HepG2 (cell line): ENCODE data around the gene CSMD2. TPM values are rescaled to one million over a fixed set of nuclear protein-coding genes. Genes with fewer than 3 reads are reported as not detected.

Experiments used
- ATAC-seq: fragments of 200-7000 bp; cut with Tn5 transposase; 3 replicates; pipeline ENCODE4 v1.9.1; 2020; ENCODE audit warnings: mild to moderate bottlenecking, moderate library complexity
- BruUV-seq: library from RNA; stranded (reverse); fragments of 400-500 nt; replicated peaks from 2 replicates; lab custom pipeline; 2021; lab: Mats Ljungman, UMichigan
- CTCF ChIA-PET: fragments of 300-600 bp; formaldehyde crosslinking; extraction: SDS; loops from one replicate; lab custom pipeline; 2021; ENCODE audit warnings: low total read pairs, inconsistent platforms, low intra/inter-chr PET ratio; lab: Yijun Ruan, JAX
- POLR2A ChIA-PET: fragments of 350-600 bp; sonication (Branson Sonifier 250); formaldehyde crosslinking; loops from one replicate; lab custom pipeline; 2020; ENCODE audit warnings: antibody characterized with exemption, inconsistent platforms; lab: Yijun Ruan, JAX
- DNase-seq: peaks from one replicate; pipeline ENCODE4 v3.0.0-alpha.2; 2015; ENCODE audit warnings: low spot score
- FAIRE-seq: peaks from 3 replicates; lab custom pipeline; 2011; peaks lifted over from hg19 to GRCh38; lab: Jason Lieb, UNC
- H2AFZ ChIP-seq: one replicate; pipeline ENCODE4 v1.6.1; 2011; ENCODE audit warnings: low read length, inconsistent platforms
- H3K27ac ChIP-seq: fragments of 300-600 bp; 3 replicates; pipeline ENCODE4 v1.8.0; 2011; ENCODE audit warnings: mixed run types, mild to moderate bottlenecking, mixed read lengths, low read length, inconsistent platforms; ENCODE audit not compliant: insufficient read depth; ENCODE audit errors: extremely low read length
- H3K27me3 ChIP-seq, 2 experiments: fragments of 200-600 bp in 1 of 2; 2 replicates in 1 of 2; 3 replicates in 1 of 2; pipeline versions ENCODE4 v1.6.0 to v1.8.0; 2011; ENCODE audit warnings: low read length in 2 of 2, mild to moderate bottlenecking in 2 of 2, moderate library complexity in 2 of 2, inconsistent platforms in 1 of 2; ENCODE audit not compliant: insufficient read depth in 2 of 2, control insufficient read depth in 1 of 2
- H3K36me3 ChIP-seq, 2 experiments: fragments of 200-600 bp in 1 of 2; replicated peaks in 1 of 2; 2 replicates in 1 of 2; 3 replicates in 1 of 2; pipeline versions ENCODE4 v1.5.1 to v1.8.0; 2011; ENCODE audit warnings: low read length in 2 of 2, inconsistent platforms in 1 of 2; ENCODE audit not compliant: insufficient read depth in 2 of 2, control insufficient read depth in 1 of 2
- H3K4me1 ChIP-seq: 2 replicates; pipeline ENCODE4 v1.5.1; 2012; ENCODE audit warnings: low read length, inconsistent platforms; ENCODE audit not compliant: insufficient read depth
- H3K4me2 ChIP-seq: 2 replicates; pipeline ENCODE4 v1.6.0; 2011; ENCODE audit warnings: low read depth, low read length, inconsistent platforms
- H3K4me3 ChIP-seq, 3 experiments: fragments of 200-600 bp in 1 of 3; sonication (generic), shearing (Covaris generic) in 1 of 3; replicated peaks in 1 of 3; 2 replicates each; pipeline ENCODE4 v1.5.1; 2011 to 2016; ENCODE audit warnings: low read length in 3 of 3, inconsistent platforms in 2 of 3, low read depth in 2 of 3, mild to moderate bottlenecking in 2 of 3, control low read depth in 1 of 3, mixed read lengths in 1 of 3; ENCODE audit not compliant: insufficient read depth in 1 of 3
- H3K79me2 ChIP-seq: one replicate; pipeline ENCODE4 v1.6.1; 2011; ENCODE audit warnings: low read length, inconsistent platforms; ENCODE audit not compliant: insufficient read depth
- H3K9ac ChIP-seq: 2 replicates; pipeline ENCODE4 v1.6.0; 2011; ENCODE audit warnings: mild to moderate bottlenecking, low read depth, low read length, inconsistent platforms; ENCODE audit not compliant: insufficient read depth
- H3K9me3 ChIP-seq: 2 replicates; pipeline ENCODE4 v1.5.1; 2012; ENCODE audit warnings: mild to moderate bottlenecking, low read length
- H4K20me1 ChIP-seq: 2 replicates; pipeline ENCODE4 v1.6.0; 2011; ENCODE audit warnings: inconsistent platforms, mild to moderate bottlenecking, low read length, moderate library complexity; ENCODE audit not compliant: insufficient read depth
- POLR2AphosphoS5 ChIP-seq: IDR thresholded peaks from 2 replicates; pipeline ENCODE4 v1.6.1; 2012; ENCODE audit warnings: low read depth, low read length
- RNF219 ChIP-seq: sonication (generic); formaldehyde crosslinking; IDR thresholded peaks from 2 replicates; pipeline ENCODE4 v1.5.0; 2020; ENCODE audit warnings: mild to moderate bottlenecking, missing genetic modification reagents
- TBP ChIP-seq: sonication (generic); formaldehyde crosslinking; IDR thresholded peaks from 2 replicates; pipeline ENCODE4 v1.5.0; 2020; ENCODE audit warnings: missing genetic modification reagents
- ZNF17 ChIP-seq: sonication (generic); formaldehyde crosslinking; IDR thresholded peaks from 2 replicates; pipeline ENCODE4 v1.5.0; 2020; ENCODE audit warnings: mild to moderate bottlenecking, missing genetic modification reagents
- ZNF350 ChIP-seq: sonication (generic); formaldehyde crosslinking; IDR thresholded peaks from 2 replicates; pipeline ENCODE4 v1.4.0; 2020; ENCODE audit warnings: mild to moderate bottlenecking, low read depth, missing genetic modification reagents, borderline replicate concordance
- ZSCAN25 ChIP-seq: sonication (generic); formaldehyde crosslinking; IDR thresholded peaks from 2 replicates; pipeline ENCODE4 v1.8.0; 2022; ENCODE audit warnings: mild to moderate bottlenecking, missing genetic modification reagents
- WGBS: methylation state at CpG from one replicate; pipeline ENCODE4 v1.1.6; 2017; ENCODE audit warnings: low lambda C conversion rate; 5-methylcytosine and 5-hydroxymethylcytosine counted together
- in situ Hi-C: cut with HindIII; loops from 2 replicates; pipeline ENCODE4 v1.10.0; 2017; ENCODE audit warnings: low pct_unique_long_range_greater_than_20kb; ENCODE audit not compliant: extremely low pct_ligation_motif_present
- intact Hi-C: fragments of 100-400 bp; cut with micrococcal nuclease; formaldehyde crosslinking; loops from one replicate; pipeline ENCODE4 v1.10.0; 2022; ENCODE audit not compliant: unreplicated experiment
- polyA plus RNA-seq, 8 experiments: library from polyadenylated mRNA; depleted of rRNA in 3 of 8; stranded (reverse) in 7 of 8; unstranded in 1 of 8; fragments of >200 nt; fragmentation: Illumina TruSeq in 4 of 8; extraction: Trizol in 4 of 8; gene quantifications; 2 replicates each; pipeline versions ENCODE4 v1.2.1 to v1.2.3, GENCODE V29; 2011 to 2016; ENCODE audit warnings: low read depth in 4 of 8, missing spikeins in 1 of 8, mixed read lengths in 1 of 8; ENCODE audit not compliant: insufficient read depth in 1 of 8
- total RNA-seq, 5 experiments: library from RNA; depleted of rRNA; stranded (reverse); fragments of >200 nt; fragmentation: Illumina TruSeq; extraction: Trizol; gene quantifications; 2 replicates each; pipeline ENCODE4 v1.2.3, GENCODE V29; 2016; ENCODE audit warnings: low read depth in 1 of 5

Gene CSMD2
- total and polyA plus RNA-seq, 2 of the 13 experiments (the other 11 are each of a cell fraction or from before 2014, with no cell fraction given): not detected

DNA sequence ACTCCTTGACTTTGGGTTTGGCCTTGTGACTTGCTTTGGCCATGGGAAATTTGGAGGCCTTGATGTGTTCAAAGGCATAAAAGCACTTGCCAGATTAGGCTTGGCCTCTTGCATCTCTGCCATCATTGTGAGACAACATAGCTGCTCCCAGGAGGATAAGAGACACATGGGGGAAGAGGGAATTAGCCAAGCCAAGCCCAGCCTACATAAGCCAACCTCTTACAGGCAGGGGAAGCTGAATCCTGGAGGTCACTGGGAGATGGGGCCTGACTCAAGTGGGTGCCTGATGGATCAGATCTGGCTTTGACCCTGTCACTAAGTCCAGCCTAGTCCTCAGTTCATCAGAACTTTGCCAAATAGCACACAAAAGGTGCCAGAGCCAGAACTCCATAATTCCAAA, 338.7 kb downstream of the CSMD2 start:
- ChIA-PET POLR2A (no interaction called here), CTCF (no interaction called here)
- TF ChIP-seq ZNF17 (CRISPR knock-in tag): no peak
- no peak for TF ChIP-seq ZNF350 (CRISPR knock-in tag)
- TF ChIP-seq ZSCAN25 (CRISPR knock-in tag): no peak
- no peak for TF ChIP-seq RNF219 (CRISPR knock-in tag)
- no peak for TF ChIP-seq POLR2AphosphoS5
- FAIRE-seq: no peak
- DNase-seq: no peak
- no peaks in the 10 kb centered on the region for H3K4me1 ChIP-seq
- H3K27ac ChIP-seq: no peak overlapping the region
- peaks cover 0 to 3% of the 10 kb centered on the region in 2 experiments; a peak in 1 of 5 replicates for H3K27me3 ChIP-seq
- no peaks in the 10 kb centered on the region for H3K79me2 ChIP-seq
- no peak overlapping the region for H3K9ac ChIP-seq
- no peak overlapping the region for H3K4me3 ChIP-seq
- in situ Hi-C loops (no loop called here), intact Hi-C loops (no loop called here)
- H2AFZ ChIP-seq: no peak overlapping the region
- H3K9me3 ChIP-seq: no peaks in the 10 kb centered on the region
- BruUV-seq: no TSS peak
- H3K4me2 ChIP-seq: no peak overlapping the region
- no peaks in the 10 kb centered on the region for H3K36me3 ChIP-seq
- no peaks in the 10 kb centered on the region for H4K20me1 ChIP-seq
- ATAC-seq: no peak

DNA sequence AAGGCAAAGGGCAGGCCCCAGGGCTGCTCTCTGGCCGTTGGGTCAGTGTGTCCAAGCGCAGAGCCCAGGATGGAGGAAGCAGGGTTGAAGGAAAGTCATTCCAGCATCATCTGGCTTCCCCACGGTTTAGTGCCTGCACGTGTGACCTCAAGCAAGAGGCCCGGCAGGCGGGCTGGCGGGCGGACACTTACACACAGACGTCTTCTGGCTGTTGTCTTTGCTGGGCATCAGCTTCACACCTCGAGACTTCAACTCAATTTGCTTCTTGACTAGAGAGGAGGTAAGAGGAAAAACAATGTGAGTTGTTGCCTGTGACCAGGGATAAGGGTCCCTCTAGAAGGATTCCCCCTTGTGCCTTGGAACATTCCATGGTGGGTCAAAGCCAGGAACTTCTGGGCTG, 339.5 kb downstream of the CSMD2 start:
- H3K4me1 ChIP-seq: no peaks in the 10 kb centered on the region
- intact Hi-C loops (no loop called here), in situ Hi-C loops (no loop called here)
- no peaks in the 10 kb centered on the region for H3K9me3 ChIP-seq
- H3K9ac ChIP-seq: no peak overlapping the region
- H3K4me2 ChIP-seq: no peak overlapping the region
- BruUV-seq: no TSS peak
- CTCF ChIA-PET: no interaction called here
- POLR2A ChIA-PET: no interaction called here
- no peak overlapping the region for H3K27ac ChIP-seq
- H3K79me2 ChIP-seq: no peaks in the 10 kb centered on the region
- TF ChIP-seq TBP: no peak
- H3K36me3 ChIP-seq: no peaks in the 10 kb centered on the region
- no peaks in the 10 kb centered on the region for H4K20me1 ChIP-seq
- peaks cover 0 to 3% of the 10 kb centered on the region in 2 experiments; a peak in 1 of 5 replicates for H3K27me3 ChIP-seq
- 30% methylated on average over 10 of the region's 10 CpGs for WGBS
- H2AFZ ChIP-seq: no peak overlapping the region
- H3K4me3 ChIP-seq: no peak overlapping the region
- no peak for DNase-seq
- no peak for FAIRE-seq
- no peak for ATAC-seq
